Choroid plexus epithelial cell (primary cell): ENCODE results near the gene CACYBP.

Experiments used
- DNase-seq: peaks from one replicate; pipeline ENCODE4 v3.0.0-alpha.2; 2010; ENCODE audit warnings: low read depth
- H3K4me3 ChIP-seq: 2 replicates; pipeline ENCODE4 v1.5.1; 2011; ENCODE audit warnings: low read depth, mild to moderate bottlenecking, control low read depth, low read length, moderate library complexity
- CTCF ChIP-seq: conservative IDR thresholded peaks from 2 replicates; pipeline ENCODE4 v1.5.1; 2011; ENCODE audit warnings: low read depth, mild to moderate bottlenecking, control low read depth, inconsistent platforms, low read length, moderate library complexity

CACYBP gene

GRCh38 chr1:174988986-174989385 lies 10.8 kb upstream of the CACYBP start:
- H3K4me3 ChIP-seq, result no peak overlapping the region
- TF ChIP-seq CTCF, result no peak
- DNase-seq, result no peak

GRCh38 chr1:174989536-174990220 lies 10.1 kb upstream of the CACYBP start:
- TF ChIP-seq CTCF, result no peak
- no peak overlapping the region for H3K4me3 ChIP-seq
- DNase-seq, result no peak

- H3K4me3 ChIP-seq, result peak overlapping the region; percentile 61
- peak; percentile 85 for DNase-seq
- TF ChIP-seq CTCF, result no peak
Observed at GRCh38 chr1:174990382-174990999, 9.3 kb upstream of the CACYBP start.

- H3K4me3 ChIP-seq, result no peak overlapping the region
- no peak for DNase-seq
- TF ChIP-seq CTCF, result no peak
Observed at GRCh38 chr1:174991473-174991872, 8.3 kb upstream of the CACYBP start.

- peak; percentile 48 for DNase-seq
- no peak for TF ChIP-seq CTCF
- no peak overlapping the region for H3K4me3 ChIP-seq
Observed at GRCh38 chr1:174995121-174995520, 4.6 kb upstream of the CACYBP start.

GRCh38 chr1:174995916-174996315 lies 3.8 kb upstream of the CACYBP start:
- peak; percentile 67 for DNase-seq
- no peak overlapping the region for H3K4me3 ChIP-seq
- no peak for TF ChIP-seq CTCF

GRCh38 chr1:174996476-174996875 lies 3.3 kb upstream of the CACYBP start:
- no peak overlapping the region for H3K4me3 ChIP-seq
- TF ChIP-seq CTCF, result peak; percentile 0
- peak; percentile 59 for DNase-seq
